ENCODE measurements around the gene RHNO1. TPM values are rescaled to one million over a fixed set of nuclear protein-coding genes. Genes with fewer than 3 reads are reported as not detected.
A peak's percentile ranks its signal among the peaks of the same experiment; 100 is the strongest.

The RHNO1 gene
- total and polyA plus RNA-seq, 2 donors from 2014 or later, result 15.9 to 17.2 TPM

- no peaks in the 10 kb centered on the region for H3K36me3 ChIP-seq (ENCODE audit: control insufficient read depth in 2 of 3, insufficient read depth in 3 of 3, low read length in 3 of 3)
Observed at GRCh38 chr12:2879853-2880252, 2.8 kb downstream of the RHNO1 start.

DNA sequence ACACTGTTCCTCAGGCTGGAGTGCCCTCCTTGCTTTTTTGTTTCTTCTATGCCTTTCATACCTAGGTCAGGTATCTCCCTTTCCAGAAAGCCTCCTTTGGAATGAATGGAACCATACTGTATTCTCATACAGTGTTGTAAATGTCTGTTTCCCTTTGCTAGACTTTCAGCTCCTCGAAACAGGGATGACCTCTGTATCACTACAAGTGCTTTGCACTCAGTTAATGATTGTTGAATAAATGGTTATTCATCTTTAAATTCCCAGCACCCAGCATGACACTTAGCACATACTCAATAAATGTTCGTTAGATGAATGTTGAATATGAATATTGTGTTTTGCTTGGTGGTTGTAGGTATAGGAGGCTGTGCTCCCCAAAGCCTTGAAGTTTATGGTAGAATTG is 7.8 kb downstream of the RHNO1 start:
- intact Hi-C loops (cut with DNase I), result no loop called here

More at GRCh38 chr12:2879853-2880252, 2.8 kb downstream of the RHNO1 start:
- DNase-seq (no peak), FAIRE-seq (no peak)
- no peak overlapping the region for H3K4me3 ChIP-seq (ENCODE audit: low read length in 3 of 3)
- peaks cover 0 to 18% (median 3%) of the 10 kb centered on the region in 3 donors for H3K4me1 ChIP-seq (ENCODE audit: control insufficient read depth in 2 of 3, insufficient read depth in 2 of 3, low read depth in 1 of 3, low read length in 3 of 3)
- H3K9me3 ChIP-seq (ENCODE audit: control insufficient read depth in 2 of 3, insufficient read depth in 1 of 3, low read length in 3 of 3), result no peaks in the 10 kb centered on the region
- no peaks in the 10 kb centered on the region for H3K27me3 ChIP-seq (ENCODE audit: control insufficient read depth, insufficient read depth, low read length)
- intact Hi-C loops (cut with DNase I), result no loop called here
- TF ChIP-seq, protein P1, sequence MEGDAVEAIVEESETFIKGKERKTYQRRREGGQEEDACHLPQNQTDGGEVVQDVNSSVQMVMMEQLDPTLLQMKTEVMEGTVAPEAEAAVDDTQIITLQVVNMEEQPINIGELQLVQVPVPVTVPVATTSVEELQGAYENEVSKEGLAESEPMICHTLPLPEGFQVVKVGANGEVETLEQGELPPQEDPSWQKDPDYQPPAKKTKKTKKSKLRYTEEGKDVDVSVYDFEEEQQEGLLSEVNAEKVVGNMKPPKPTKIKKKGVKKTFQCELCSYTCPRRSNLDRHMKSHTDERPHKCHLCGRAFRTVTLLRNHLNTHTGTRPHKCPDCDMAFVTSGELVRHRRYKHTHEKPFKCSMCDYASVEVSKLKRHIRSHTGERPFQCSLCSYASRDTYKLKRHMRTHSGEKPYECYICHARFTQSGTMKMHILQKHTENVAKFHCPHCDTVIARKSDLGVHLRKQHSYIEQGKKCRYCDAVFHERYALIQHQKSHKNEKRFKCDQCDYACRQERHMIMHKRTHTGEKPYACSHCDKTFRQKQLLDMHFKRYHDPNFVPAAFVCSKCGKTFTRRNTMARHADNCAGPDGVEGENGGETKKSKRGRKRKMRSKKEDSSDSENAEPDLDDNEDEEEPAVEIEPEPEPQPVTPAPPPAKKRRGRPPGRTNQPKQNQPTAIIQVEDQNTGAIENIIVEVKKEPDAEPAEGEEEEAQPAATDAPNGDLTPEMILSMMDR (IDR thresholded peaks at IDR 0.05; ENCODE audit: borderline replicate concordance, extremely low read depth, insufficient read depth), result no peak
- no peak overlapping the region for H3K27ac ChIP-seq (ENCODE audit: low read depth in 2 of 2, low read length in 2 of 2)
- no peak overlapping the region for H3K9ac ChIP-seq (ENCODE audit: low read length in 3 of 3)

DNA sequence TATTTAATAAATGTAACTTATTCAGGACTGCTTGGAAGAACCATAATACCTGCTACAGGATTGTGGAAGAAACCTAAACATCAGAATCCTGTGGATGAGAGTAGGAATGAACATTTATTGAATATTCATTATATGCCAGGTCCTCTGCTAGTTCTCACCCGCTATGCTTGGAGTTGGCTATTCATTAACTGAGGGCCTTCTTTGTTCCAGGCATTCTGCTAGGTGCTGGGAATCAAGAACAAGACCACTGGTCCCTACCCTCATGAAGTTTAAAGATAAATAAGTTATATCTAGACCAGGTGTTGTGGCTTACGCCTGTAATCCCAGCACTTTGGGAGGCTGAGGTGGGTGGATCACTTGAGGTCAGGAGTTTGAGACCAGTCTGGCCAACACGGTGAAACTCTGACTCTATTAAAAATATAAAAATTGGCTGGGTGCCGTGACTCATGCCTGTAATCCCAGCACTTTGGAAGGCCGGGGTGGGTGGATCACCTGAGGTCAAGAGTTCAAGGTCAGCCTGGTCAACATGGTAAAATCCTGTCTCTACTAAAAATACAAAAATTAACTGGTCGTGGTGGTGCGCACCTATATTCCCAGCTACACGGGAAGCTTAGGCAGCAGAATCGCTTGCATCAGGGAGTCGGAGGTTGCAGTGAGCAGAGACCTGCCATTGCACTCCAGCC is 9.9 kb downstream of the RHNO1 start:
- DNase-seq, result peak in 3 of 5 donors; percentile 22 to 66 (median 48)
- H3K27me3 ChIP-seq (ENCODE audit: control insufficient read depth, insufficient read depth, low read length), result no peaks in the 10 kb centered on the region
- intact Hi-C loops (cut with DNase I), result no loop called here
- H3K9ac ChIP-seq (ENCODE audit: low read length in 3 of 3), result no peak overlapping the region
- H3K9me3 ChIP-seq (ENCODE audit: control insufficient read depth in 2 of 3, insufficient read depth in 1 of 3, low read length in 3 of 3), result no peaks in the 10 kb centered on the region
- TF ChIP-seq, protein P1 (IDR thresholded peaks at IDR 0.05; ENCODE audit: borderline replicate concordance, extremely low read depth, insufficient read depth), result no peak
- FAIRE-seq, result no peak
- H3K4me3 ChIP-seq (ENCODE audit: low read length in 3 of 3), result no peak overlapping the region
- H3K4me1 ChIP-seq (ENCODE audit: control insufficient read depth in 2 of 3, insufficient read depth in 2 of 3, low read depth in 1 of 3, low read length in 3 of 3), result peaks cover 0 to 8% (median 6%) of the 10 kb centered on the region in 3 donors
- H3K27ac ChIP-seq (ENCODE audit: low read depth in 2 of 2, low read length in 2 of 2), result peak overlapping the region; percentile 43 to 70
- no peaks in the 10 kb centered on the region for H3K36me3 ChIP-seq (ENCODE audit: control insufficient read depth in 2 of 3, insufficient read depth in 3 of 3, low read length in 3 of 3)

More for the DNA sequence above, 7.8 kb downstream of the RHNO1 start:
- Histone ChIP-seq H3K4me3 (ENCODE audit: low read length in 3 of 3) (no peak overlapping the region), H3K27me3 (ENCODE audit: control insufficient read depth, insufficient read depth, low read length) (no peaks in the 10 kb centered on the region), H3K36me3 (ENCODE audit: control insufficient read depth in 2 of 3, insufficient read depth in 3 of 3, low read length in 3 of 3) (no peaks in the 10 kb centered on the region), H3K4me1 (ENCODE audit: control insufficient read depth in 2 of 3, insufficient read depth in 2 of 3, low read depth in 1 of 3, low read length in 3 of 3) (peaks cover 0 to 5% (median 4%) of the 10 kb centered on the region in 3 donors), H3K27ac (ENCODE audit: low read depth in 2 of 2, low read length in 2 of 2) (peak overlapping the region in 1 of 2 donors; percentile 29), H3K9ac (ENCODE audit: low read length in 3 of 3) (no peak overlapping the region), H3K9me3 (ENCODE audit: control insufficient read depth in 2 of 3, insufficient read depth in 1 of 3, low read length in 3 of 3) (no peaks in the 10 kb centered on the region)
- DNase-seq (no peak), FAIRE-seq (no peak)
- TF ChIP-seq, protein P1 (IDR thresholded peaks at IDR 0.05; ENCODE audit: borderline replicate concordance, extremely low read depth, insufficient read depth), result no peak
